GM19438 (cell line): ENCODE data around the gene ALDH3B1.

Experiments used
- ATAC-seq: cut with Tn5 transposase; IDR thresholded peaks from one replicate; pipeline ENCODE4 v1.9.1; 2021; ENCODE audit warnings: low read depth; ENCODE audit not compliant: unreplicated experiment

Gene ALDH3B1

GRCh38 chr11:68027667-68028066 lies 17.5 kb downstream of the ALDH3B1 start:
- ATAC-seq = no peak

DNA sequence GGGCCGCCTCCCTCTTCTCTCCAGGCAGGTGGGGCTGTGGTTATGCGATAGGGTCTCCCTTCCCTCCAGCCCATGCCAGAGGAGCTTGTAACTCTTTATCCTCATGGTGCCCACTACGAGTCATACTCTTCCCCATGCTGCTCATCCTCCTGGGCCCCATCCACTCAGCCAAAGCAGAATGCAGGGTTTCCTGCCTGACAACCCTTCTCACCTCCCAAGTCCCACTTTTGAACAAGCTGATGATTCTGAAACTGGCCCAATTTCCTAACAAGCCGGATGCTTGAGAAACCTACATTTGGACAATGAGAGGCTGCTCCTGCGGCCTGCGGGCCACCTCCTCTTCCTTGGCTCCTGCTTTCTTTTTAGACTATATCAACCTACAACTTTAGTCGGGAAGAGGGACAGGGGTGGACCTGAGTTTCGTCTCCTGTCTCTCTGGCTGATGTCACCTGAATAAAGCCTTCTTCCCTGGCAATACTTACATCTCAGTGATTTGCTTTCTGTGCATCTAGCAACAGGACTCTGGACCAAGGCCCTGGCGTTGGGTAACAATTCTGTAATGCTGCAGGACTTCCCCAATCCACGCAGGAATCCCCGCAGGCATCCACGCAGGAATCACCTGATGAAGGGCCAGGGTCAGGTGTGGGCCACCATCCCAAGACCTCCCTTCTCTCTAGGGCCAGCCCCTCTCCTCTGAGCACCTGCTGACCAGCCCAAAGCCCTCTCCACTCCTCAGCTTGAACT lies 18.8 kb downstream of the ALDH3B1 start:
- ATAC-seq = no peak

DNA sequence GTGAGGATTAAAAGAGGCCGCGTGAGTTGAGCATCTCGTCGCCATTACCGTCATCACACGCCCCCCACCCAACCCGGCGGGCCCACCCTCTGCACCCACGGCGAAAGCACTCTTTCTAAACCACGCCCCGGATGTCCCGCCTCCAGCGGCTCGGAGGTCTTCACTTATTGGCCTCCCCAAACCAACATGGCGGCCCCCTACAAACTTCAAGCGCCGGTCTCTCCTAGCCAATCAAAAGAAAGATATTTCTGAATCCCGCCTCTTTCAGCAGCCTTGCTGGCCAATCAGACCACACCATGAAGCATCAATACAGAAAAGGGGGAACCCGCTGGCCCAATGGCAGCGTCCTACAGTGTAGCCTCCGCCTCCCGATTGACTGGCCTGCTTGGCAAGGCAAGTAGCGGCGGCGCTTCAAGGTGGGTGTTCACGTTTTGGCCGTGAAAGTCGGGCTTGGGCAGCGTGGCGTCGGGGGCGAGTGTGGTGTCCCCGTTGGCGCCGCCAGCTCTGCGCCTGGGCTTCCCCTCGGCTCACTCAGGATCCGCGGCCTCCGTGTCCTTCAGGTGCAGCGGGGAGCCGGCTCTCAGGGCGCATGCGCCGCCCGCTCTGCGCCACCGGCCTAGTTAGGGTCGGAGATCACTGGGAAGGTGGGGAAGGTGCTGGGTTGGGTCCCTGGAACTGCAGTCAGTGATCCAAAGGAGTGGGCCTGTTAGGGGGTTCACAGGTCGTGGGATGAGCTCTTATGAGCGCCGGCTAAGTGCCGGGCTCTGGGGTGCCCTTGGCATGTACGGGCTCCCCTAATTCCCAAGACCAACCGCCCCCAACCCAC lies 20.4 kb downstream of the ALDH3B1 start, which contains the start of gene NDUFS8:
Gene NDUFS8, plus strand, starts transcription at position 364 of the 826 bp plus-strand sequence. CDS start 1,471 bp downstream, outside the sequence.
- ATAC-seq = peak; percentile 90

DNA sequence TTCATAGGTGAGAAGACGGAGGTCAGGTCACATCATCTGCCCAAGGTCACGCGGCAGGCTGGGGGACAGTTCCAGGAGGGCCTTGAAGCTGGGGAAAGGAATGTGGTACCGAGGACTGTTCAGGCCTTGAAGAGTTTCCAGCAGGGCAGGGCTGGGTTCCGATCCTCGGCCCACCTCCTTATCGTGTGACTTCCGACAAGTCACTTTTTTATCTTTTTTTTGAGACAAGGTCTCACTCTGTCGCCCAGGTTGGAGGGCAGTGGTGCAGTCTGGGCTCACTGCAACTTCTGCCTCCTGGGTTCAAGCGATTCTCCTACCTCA lies 21.0 kb downstream of the ALDH3B1 start:
- no peak for ATAC-seq

- no peak for ATAC-seq
These were observed 21.9 kb downstream of the ALDH3B1 start for GRCh38 chr11:68032003-68032402.

- no peak for ATAC-seq
These were observed 23.0 kb downstream of the ALDH3B1 start for GRCh38 chr11:68032997-68033707.

DNA sequence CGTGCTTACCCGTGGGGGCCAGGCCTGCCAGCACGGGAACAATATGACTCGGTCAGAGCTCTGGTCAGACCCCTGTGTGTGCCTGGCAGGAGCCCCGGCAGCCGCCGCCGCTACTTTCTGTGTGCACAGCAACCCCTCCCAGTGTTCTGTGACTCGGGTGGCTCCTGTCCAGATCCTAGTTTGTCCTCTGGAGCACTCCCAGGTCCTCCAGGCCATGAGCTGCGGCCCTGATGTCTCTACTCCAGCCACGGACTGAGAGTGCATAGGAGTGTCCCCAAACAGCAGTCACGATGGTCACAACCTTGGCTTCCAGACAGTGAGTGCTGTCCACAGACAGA lies 23.6 kb downstream of the ALDH3B1 start:
- no peak for ATAC-seq

- ATAC-seq = no peak
These were observed 25.2 kb downstream of the ALDH3B1 start for GRCh38 chr11:68035266-68035876.

DNA sequence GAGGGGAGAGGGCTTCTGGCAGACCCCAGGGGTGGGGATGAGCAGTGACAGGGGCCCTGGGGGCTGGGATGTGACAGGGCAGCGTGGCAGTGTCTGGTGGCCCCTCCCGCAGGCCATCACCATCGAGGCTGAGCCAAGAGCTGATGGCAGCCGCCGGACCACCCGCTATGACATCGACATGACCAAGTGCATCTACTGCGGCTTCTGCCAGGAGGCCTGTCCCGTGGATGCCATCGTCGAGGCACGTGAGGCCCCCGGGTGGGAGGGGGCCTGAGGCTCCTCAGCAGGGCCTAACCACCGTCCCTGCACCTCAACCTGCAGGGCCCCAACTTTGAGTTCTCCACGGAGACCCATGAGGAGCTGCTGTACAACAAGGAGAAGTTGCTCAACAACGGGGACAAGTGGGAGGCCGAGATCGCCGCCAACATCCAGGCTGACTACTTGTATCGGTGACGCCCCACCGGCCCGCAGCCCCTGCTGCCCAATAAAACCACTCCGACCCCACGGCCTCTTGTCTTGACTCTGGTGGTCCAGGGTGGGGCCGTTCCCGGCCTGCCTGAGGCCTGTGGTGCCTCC lies 26.1 kb downstream of the ALDH3B1 start:
- ATAC-seq = no peak

DNA sequence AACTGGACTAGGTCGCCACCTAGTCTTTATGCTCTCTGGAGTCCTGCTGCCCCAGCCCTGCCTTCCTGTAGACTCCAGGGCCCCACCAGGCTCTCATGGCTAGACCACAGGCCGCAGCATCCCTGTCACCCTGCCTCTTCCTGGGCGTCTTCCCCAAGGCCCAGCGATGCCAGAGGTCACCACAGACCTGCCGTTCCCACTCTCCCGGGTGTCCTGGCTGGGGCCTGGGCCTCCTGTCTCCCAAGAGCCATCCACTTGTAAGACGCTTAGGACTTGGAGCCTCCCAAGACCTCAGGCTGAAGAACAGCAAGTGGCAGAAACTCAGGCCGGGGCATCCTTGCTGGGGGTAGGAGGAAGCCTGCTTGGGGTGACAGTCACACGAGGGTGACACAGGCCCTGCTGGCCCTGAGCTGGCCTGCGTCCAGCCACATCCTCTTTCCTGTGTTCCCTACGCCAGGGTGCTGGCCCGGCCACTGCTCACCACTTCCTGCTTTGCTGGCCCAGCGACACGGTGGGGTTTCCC lies 26.7 kb downstream of the ALDH3B1 start:
- ATAC-seq = no peak

- ATAC-seq = no peak
These were observed 27.5 kb downstream of the ALDH3B1 start for GRCh38 chr11:68037411-68038225.

- no peak for ATAC-seq
These were observed 28.1 kb downstream of the ALDH3B1 start for GRCh38 chr11:68038226-68038717.

DNA sequence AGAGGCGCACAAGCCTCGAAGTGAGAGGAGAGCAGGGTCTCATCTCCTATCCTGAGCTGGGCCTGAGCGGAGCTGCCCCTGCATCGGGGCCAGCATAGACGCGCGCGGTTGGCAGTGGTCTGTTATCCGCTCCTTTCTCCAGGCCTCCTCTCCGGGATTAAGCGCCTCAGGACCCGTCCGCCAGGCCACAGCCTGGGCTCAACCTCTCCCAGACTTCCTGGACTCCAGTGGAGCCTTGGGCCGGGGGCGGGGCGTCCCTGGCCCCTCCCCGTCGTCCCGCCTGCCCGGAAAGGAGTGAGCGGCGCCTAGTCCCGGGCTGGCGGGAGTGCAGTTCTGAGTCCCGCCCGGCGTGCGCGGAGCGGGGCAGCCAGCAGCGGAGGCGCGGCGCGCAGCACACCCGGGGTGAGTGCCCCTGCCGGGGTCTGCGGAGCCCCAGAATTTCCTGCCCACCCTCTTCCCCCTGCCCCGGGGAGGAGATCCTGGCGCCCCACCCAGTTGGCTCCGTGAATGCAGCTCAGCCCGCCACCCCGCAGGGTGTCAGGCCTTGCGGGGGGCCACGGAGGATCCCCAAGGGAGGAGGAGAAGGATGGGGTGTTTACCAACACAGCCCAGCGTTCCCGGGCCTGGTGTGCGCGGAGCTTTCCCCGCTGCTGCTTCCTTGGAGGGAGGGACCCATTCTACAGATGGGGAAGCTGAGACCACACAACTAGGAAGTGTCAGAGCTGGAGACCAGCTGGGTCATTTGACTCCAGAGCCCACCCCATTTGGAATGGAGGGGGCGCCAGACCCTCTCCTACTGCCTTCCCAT lies 28.8 kb downstream of the ALDH3B1 start, which contains the start of gene TCIRG1:
Gene TCIRG1, plus strand, starts transcription at position 308 of the 808 bp plus-strand sequence. CDS start 2,247 bp downstream, outside the sequence.
- ATAC-seq = no peak

- ATAC-seq = no peak
These were observed 29.5 kb downstream of the ALDH3B1 start for GRCh38 chr11:68039526-68040086.

GRCh38 chr11:68040101-68040956 lies 30.2 kb downstream of the ALDH3B1 start:
- peak; percentile 62 for ATAC-seq

DNA sequence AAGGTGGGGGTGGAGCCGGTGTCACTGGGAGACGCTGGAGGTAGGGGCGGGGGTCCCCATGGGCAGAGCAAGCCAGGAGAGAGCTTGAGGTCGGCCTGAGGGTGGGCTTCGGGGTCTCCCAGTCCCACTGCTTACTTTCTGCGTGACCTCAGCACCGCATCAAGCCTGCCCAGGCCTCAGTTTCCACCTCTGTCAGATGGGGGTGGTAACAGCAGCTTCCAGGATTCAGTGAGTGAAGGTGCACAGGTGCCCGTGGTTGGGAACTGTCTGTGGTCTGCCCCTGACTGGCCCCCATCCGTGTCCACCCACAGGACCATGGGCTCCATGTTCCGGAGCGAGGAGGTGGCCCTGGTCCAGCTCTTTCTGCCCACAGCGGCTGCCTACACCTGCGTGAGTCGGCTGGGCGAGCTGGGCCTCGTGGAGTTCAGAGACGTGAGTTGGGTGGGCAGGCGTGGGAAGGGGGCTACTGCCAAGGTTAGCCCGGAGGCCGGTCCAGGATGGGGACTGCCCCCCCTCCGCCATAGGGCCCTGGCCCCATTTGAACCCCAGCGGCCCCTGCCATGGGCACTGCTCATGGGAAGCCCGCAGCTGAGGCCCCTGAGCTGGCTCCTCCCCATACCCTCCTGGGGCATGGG lies 30.9 kb downstream of the ALDH3B1 start:
- ATAC-seq = no peak
